ENCODE data around the gene NUCKS1.
A peak's percentile ranks its signal among the peaks of the same experiment; 100 is the strongest.

NUCKS1 gene

DNA sequence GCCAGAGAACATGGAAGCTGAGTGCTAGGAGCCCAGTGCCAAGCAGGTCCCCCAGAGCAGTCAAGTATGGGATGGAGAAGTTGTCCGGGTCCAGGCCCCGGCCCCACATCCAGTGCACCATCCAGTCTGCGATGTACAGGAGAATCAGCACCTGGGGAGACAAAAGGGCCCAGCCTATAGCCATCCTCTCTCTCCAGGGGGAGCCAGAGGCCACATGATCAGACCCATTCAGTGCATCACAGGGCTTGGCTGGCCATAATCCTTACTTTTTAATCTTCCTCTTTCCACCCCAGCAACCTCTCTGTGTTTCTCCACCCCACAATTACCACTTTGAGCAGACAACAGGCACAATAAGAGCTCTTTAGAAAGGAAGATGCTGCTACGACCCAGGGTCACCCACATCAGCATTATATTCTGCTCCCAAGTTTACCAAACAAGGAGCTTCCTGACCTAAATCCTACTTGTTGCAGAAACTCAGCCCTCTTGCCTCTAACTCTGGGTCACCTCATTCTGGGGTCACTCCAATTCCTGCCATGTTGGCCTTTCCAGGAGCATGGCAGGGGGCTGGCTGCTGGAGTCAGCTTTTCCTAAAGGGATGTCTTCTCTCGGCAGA lies 41.7 kb upstream of the NUCKS1 start:
- TF ChIP-seq, protein P1, sequence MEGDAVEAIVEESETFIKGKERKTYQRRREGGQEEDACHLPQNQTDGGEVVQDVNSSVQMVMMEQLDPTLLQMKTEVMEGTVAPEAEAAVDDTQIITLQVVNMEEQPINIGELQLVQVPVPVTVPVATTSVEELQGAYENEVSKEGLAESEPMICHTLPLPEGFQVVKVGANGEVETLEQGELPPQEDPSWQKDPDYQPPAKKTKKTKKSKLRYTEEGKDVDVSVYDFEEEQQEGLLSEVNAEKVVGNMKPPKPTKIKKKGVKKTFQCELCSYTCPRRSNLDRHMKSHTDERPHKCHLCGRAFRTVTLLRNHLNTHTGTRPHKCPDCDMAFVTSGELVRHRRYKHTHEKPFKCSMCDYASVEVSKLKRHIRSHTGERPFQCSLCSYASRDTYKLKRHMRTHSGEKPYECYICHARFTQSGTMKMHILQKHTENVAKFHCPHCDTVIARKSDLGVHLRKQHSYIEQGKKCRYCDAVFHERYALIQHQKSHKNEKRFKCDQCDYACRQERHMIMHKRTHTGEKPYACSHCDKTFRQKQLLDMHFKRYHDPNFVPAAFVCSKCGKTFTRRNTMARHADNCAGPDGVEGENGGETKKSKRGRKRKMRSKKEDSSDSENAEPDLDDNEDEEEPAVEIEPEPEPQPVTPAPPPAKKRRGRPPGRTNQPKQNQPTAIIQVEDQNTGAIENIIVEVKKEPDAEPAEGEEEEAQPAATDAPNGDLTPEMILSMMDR (IDR thresholded peaks at IDR 0.05; ENCODE audit: low read depth, low read length, missing control alignments) = peak; percentile 84
- in situ Hi-C loops (cut with HindIII; ENCODE audit: low sequenced_read_pairs) = no loop called here
- no peak overlapping the region for H3K4me3 ChIP-seq (ENCODE audit: low read depth, low read length)
- peak; percentile 31 for DNase-seq (ENCODE audit: low read depth)

DNA sequence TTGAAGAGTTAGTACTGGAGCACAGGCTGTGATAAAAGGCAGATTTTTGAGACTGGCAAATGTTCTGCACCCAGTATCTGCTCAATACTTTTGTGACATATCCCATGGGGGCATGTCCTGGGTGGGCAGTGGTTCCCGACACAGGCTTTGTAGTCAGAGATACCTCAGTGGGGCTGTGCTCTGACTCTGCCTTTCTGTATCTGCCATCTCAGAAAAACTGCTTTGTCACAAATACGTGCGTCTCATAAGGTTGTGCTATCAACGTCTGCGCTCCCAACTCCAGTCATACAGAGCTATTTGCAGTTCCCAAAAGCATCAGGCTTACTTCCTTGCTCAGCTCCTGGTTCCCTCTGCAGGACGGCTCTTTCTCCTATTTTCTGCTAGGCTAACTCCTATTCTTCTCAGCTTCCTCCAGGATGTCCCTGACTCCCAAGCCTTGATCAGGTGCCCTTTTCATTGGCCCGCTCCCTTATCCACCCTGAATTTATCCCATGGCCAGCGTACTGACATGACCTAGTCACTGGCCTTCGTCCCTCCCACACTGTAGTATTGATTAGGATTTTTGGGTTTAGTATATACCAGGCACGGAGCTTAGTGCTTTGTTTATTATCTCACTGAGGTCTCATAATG lies 37.4 kb upstream of the NUCKS1 start:
- TF ChIP-seq, protein P1 (IDR thresholded peaks at IDR 0.05; ENCODE audit: low read depth, low read length, missing control alignments) = no peak
- no peak for DNase-seq (ENCODE audit: low read depth)
- in situ Hi-C loops (cut with HindIII; ENCODE audit: low sequenced_read_pairs) = no loop called here
- H3K4me3 ChIP-seq (ENCODE audit: low read depth, low read length) = no peak overlapping the region

DNA sequence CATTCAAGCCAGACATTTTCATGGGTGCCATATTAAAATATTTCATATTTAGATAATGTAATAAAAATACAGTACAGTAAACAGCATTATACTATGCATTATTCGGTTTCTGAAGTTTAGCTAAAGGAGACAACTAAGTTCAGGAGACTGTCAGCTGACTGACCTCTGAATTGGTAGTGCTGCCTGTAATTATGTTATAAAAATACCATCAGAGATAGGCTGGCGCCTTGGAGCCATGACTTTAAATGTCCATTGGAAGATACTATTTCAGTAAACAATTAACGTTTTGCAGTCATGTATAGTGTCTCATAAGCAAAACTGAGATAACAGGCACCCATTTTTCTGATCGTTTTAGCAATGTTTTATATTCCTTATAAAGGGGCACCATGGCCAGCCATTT lies 36.6 kb upstream of the NUCKS1 start:
- in situ Hi-C loops (cut with HindIII; ENCODE audit: low sequenced_read_pairs) = no loop called here
- no peak for DNase-seq (ENCODE audit: low read depth)
- TF ChIP-seq, protein P1 (IDR thresholded peaks at IDR 0.05; ENCODE audit: low read depth, low read length, missing control alignments) = no peak
- no peak overlapping the region for H3K4me3 ChIP-seq (ENCODE audit: low read depth, low read length)

DNA sequence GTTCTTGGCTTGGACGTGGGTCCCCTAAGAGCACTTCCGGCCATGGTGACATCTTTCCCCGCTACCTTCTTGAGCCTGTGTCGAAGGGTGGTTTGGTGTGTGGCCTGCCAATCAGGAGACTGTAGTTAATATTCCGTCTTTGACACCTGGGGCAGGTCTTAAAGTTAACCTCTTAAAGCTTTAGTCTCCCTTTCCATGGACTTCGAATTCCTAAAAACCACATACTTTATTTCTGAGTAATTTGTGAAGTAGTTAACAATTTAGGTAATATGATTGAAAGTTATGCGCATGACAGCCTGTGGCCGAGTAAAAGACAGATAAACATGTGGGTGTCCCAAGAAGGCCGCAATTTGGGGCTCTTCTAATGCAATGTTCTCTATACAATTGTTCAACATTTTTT lies 35.5 kb upstream of the NUCKS1 start:
- in situ Hi-C loops (cut with HindIII; ENCODE audit: low sequenced_read_pairs) = no loop called here
- no peak for DNase-seq (ENCODE audit: low read depth)
- H3K4me3 ChIP-seq (ENCODE audit: low read depth, low read length) = no peak overlapping the region
- TF ChIP-seq, protein P1 (IDR thresholded peaks at IDR 0.05; ENCODE audit: low read depth, low read length, missing control alignments) = no peak

DNA sequence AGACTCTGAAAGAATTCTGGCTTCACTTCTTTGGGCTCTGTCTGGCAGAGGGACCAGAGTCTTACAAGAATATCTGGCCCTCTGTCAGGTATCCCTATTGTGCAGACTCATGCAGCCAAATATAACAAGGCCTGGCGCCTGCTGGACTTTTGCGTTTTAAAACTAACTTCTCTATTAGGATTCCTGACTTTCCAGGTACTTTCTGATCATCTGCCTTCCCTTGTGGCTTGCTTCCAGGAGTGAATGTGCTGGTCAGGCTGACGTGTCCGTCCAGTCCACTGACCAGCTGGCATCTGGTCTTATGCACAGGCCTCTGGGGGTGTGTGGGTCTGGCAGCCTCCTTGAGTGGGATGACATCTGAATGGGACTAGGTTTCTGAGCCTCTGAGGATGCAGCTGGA lies 33.9 kb upstream of the NUCKS1 start:
- no peak overlapping the region for H3K4me3 ChIP-seq (ENCODE audit: low read depth, low read length)
- DNase-seq (ENCODE audit: low read depth) = peak; percentile 64
- in situ Hi-C loops (cut with HindIII; ENCODE audit: low sequenced_read_pairs) = no loop called here
- TF ChIP-seq, protein P1 (IDR thresholded peaks at IDR 0.05; ENCODE audit: low read depth, low read length, missing control alignments) = no peak

DNA sequence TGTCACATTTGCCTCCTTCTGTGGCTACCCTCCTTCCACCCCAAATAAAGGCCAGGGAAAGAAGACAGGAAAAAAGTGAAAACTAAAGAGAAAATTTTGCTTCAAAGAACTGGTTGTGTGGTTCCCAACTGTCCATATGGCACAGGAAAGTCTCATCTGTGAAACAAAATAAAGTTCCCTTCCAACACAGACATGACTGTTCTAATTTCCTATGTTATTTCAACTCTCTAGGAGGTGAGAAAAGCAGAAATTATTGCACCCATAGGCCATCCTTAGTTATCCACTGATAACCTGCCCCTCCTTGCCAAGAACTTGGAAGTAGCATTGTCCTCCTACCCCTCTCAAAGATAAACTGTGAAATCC lies 33.4 kb upstream of the NUCKS1 start:
- TF ChIP-seq, protein P1 (IDR thresholded peaks at IDR 0.05; ENCODE audit: low read depth, low read length, missing control alignments) = no peak
- H3K4me3 ChIP-seq (ENCODE audit: low read depth, low read length) = no peak overlapping the region
- no peak for DNase-seq (ENCODE audit: low read depth)
- in situ Hi-C loops (cut with HindIII; ENCODE audit: low sequenced_read_pairs) = no loop called here

Data from astrocyte of the cerebellum (primary cell).